Activated CD4-positive, alpha-beta T cell treated with anti-CD3 and anti-CD28 coated beads, Interleukin-2, amount 50 U/mL, for 1 hour (primary cell): ENCODE data around the gene CDK13.
A peak's percentile ranks its signal among the peaks of the same experiment; 100 is the strongest.

Experiments used
- DNase-seq: peaks from one replicate; pipeline ENCODE4 v3.0.0-alpha.2; 2020

The CDK13 gene

DNA sequence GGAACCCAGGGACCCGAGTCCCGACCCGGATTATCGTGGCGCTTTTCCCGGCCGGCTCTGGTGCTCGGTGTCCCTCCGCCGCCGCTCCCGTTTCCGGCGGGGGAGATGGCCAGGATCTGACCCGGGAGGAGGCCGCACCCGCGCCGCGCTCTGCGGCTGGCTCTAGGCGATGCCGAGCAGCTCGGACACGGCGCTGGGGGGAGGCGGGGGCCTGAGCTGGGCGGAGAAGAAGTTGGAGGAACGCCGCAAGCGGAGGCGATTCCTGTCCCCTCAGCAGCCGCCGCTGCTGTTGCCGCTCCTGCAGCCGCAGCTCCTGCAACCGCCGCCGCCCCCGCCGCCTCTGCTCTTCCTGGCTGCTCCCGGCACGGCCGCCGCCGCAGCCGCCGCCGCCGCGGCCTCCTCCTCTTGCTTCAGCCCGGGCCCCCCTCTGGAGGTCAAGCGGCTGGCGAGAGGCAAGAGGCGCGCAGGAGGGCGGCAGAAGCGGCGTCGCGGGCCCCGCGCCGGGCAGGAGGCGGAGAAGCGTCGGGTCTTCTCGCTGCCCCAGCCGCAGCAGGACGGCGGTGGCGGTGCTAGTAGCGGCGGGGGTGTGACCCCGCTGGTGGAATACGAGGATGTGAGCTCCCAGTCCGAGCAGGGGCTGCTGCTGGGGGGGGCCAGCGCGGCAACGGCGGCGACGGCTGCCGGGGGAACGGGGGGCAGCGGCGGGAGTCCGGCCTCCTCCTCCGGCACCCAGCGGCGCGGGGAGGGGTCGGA is 593 bp downstream of the CDK13 start:
- DNase-seq, result peak; percentile 32

DNA sequence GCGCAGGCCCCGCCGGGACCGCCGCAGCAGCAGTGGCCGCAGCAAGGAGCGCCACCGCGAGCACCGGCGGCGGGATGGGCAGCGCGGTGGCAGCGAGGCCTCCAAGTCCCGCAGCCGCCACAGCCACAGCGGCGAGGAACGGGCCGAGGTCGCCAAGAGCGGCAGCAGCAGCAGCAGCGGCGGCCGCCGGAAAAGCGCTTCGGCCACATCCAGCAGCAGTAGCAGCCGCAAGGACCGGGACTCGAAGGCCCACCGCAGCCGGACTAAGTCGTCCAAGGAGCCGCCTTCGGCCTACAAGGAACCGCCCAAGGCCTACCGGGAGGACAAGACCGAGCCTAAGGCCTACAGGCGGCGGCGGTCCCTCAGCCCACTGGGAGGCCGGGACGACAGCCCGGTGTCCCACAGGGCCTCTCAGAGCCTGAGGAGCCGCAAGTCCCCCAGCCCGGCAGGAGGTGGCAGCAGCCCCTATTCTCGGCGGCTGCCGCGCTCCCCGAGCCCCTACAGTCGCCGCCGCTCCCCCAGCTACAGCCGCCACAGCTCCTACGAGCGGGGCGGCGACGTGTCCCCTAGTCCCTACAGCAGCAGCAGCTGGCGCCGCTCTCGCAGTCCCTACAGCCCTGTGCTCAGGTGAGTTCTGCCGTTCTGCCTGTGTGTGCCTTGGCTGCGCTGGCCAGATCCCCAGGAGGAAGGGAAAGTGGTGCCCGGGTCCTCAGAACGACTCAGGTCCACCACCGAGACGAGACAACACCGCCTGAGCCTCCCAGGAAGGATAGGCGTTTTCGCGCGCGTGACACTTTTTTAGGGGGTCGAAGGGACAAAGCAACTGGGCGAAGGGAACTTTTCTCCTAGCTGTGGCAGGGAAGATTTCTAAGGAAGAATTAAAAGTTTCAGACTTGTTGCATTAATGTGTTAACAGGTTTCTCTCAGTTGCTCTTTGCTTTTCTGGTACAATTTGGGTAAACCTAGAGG is 1.5 kb downstream of the CDK13 start:
- DNase-seq, result peak; percentile 68

- DNase-seq, result no peak
These were observed 2.3 kb downstream of the CDK13 start for GRCh38 chr7:39952374-39952773.

GRCh38 chr7:39952803-39953202 is 2.7 kb downstream of the CDK13 start:
- DNase-seq, result no peak

DNA sequence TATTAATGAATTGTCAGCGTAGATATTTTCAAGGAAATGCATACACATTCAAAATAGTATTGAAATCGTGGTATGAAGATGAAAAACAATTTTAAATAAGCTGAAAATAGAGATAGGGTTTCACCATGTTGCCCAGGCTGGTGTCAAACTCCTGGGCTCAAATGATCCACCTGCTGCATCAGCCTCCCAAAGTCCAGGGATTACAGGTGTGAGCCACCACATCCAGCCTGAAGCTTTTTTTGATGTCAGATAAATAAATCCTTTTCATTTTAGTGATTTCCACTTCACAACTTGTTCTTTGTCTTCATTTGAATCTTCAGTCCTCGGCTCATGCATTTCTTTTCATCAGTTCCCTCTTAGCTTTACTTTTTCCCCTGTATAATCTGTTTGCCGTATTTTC is 4.6 kb downstream of the CDK13 start:
- DNase-seq, result no peak

DNA sequence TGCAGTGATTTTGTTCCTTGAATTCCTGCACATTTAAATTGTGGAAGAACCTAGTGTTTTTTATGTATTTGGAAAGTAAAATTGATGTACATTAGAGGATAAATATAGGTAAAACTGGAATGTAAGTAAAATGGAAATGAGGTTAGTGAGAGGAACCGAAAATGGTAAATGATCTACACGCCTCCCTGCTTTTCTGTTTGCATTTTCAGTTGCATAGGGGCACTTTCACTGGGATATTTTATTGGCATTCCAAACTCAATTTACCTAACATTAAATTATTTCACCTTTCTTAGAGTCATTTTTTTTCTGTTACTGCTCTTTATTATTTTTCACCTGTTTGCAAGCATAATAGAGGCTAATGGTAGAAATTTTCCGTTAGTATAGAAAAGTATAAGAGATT is 8.0 kb downstream of the CDK13 start:
- no peak for DNase-seq

- no peak for DNase-seq
These were observed 17.5 kb downstream of the CDK13 start for GRCh38 chr7:39967406-39968161.

DNA sequence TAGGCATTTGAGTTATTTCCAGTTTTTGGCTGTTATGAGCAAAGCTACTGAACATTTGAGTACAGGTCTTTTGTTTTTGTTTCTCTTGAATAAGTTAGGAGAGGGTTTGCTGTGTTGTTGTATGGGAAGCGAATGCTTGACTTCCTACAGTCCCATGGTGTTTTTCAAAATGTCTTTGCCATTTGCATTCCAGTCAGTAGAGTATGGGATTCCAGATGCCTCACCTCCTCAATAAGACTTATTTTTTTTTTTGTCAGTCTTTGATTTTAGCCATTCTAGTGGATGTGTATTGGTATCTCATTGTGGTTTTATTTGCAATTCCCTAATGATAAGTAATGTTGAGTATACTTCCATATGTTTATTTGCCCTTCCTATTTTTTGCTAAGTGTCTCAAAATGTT is 19.4 kb downstream of the CDK13 start:
- DNase-seq, result no peak

- no peak for DNase-seq
These were observed 21.9 kb downstream of the CDK13 start for GRCh38 chr7:39971924-39972323.

- no peak for DNase-seq
These were observed 23.7 kb downstream of the CDK13 start for GRCh38 chr7:39973801-39974200.

DNA sequence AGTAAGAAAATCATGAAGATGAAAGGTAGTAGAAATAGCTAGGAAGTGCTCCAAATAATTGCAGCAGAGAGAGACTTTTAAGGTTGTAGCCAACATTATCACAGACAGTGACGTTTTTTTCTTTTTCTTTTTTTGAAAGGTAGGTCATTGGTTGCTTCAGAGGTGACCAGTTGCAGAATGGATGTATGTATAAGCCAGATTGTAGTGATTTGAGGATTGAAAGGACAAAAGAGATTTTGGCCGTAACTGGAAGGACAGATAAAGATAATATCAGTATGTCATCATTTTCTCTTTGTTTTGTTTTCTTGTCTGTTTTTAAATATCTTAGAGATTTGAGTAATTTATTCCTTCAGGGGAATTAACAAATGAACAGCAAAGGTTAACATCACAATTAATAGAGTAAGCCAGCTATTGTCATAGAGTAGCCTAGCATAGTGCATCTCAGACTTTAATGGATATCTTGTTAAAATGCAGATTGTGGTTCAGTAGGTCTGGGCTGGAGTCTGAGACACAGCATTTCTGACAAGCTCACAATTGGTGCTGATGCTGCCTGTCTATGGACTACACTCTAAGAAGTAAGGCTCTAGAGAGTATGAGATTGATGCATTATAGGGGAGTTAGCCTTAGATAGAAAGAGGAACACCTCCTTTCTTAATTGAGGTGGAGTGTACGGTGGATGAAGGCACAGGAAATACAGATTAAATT is 28.3 kb downstream of the CDK13 start:
- DNase-seq, result no peak

DNA sequence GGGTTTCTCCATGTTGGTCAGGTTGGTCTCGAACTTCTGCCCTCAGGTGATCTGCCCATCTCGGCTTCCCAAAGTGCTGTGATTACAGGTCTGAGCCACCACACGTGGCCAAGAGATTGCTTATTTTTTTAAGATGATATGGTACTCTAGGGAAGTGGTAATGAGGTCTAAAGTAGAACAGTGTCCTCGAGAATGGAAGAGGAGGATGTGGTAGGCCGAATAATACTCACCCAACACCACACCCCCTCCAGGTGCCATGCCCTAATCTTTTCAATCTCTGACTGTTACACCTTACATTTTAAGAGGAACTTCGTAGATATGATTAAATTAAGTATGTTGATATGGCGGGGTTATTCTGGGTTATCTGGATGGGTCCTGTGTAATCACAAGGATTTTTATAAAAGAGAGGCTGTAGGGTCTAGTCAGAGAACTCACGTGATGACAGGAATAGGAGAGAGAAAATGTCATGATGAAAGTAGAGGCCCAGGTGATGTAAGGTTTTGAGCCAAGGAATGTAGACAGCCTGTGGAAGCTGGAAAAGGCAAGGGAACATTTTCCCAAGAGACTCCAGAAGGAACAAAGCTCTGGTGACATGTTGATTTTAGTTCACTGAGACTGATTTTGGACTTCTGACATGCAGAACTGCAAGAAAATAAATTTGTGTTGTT is 29.5 kb downstream of the CDK13 start:
- DNase-seq, result peak; percentile 15

- DNase-seq, result no peak
These were observed 35.4 kb downstream of the CDK13 start for GRCh38 chr7:39985398-39985918.

GRCh38 chr7:39987641-39988347 is 37.7 kb downstream of the CDK13 start:
- no peak for DNase-seq

- DNase-seq, result no peak
These were observed 50.8 kb downstream of the CDK13 start for GRCh38 chr7:40000734-40001315.

GRCh38 chr7:40001649-40002048 is 51.6 kb downstream of the CDK13 start:
- DNase-seq, result no peak

DNA sequence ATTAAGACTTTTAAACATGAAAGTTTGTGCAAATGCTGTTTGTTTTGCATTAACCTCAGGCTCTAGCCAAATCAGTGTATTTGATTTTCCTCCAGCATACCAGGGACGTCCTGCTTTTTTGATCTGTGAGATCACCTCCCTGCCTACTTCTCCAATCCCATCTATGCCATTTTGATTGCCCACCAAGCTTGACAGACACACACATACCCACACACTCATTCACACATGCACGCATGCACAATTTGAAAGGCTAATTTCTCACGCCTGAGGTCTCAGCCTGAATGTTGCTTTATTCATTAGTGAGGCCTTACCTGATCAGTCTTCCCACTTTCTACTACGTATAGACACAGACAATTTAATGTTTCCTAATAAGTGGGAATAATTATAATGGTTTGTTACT is 53.5 kb downstream of the CDK13 start:
- DNase-seq, result no peak

DNA sequence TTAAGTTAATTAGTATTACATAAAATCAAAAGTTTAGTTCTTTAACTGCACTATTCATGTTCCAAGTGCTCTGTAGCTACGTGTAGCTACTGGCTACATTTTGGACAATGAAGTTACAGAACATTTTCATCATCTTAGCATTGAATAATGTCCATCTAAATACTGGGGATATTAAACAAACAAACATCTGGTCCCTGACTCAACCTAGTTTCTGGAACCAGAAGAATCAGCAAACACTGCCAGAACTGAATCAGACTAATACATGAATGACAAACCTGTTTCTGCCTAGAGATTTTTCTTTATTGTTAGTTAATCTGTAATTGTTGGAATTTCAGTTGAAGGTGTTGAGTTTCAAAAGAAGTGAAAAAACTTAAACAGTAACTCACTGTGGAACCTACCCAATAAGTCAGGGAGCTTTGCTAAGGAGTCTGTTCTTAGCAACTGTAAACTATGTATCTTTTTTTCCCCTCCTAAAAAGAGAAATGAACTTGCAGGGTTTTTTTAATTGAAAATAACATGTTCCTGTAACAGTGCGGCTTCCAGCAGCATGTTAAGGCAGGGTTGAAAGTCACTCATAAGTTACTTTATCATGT is 58.3 kb downstream of the CDK13 start:
- DNase-seq, result no peak

- no peak for DNase-seq
These were observed 59.2 kb downstream of the CDK13 start for GRCh38 chr7:40009301-40009700.

DNA sequence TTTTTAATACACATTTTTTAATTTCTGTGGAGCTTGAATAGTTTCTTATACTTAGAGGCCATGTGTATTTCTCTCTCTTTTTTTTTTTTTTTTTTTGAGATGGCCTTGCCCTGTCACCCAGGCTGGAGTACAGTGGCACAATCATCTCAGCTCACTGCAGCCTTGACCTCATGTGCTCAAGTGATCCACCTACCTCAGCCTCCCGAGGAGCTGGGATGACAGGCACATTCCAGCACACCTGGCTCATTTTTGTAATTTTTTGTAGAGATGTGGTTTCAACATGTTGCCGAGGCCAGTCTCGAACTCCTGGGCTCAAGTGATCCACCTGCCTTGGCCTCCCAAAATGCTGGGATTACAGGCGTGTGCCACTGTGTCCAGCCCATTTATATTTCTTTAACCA is 64.3 kb downstream of the CDK13 start:
- DNase-seq, result no peak
